GM18511 (cell line): Measurements from ENCODE around the gene MYOF.
"Not testable (repeated sequence)": the region's sequence is repeated elsewhere in the genome, so short reads cannot be mapped to it uniquely, and the experiment has no call there.

ENCODE experiments used
- ATAC-seq: cut with Tn5 transposase; IDR thresholded peaks from one replicate; pipeline ENCODE4 v1.9.1; 2021; ENCODE audit warnings: mild to moderate bottlenecking, moderate library complexity; ENCODE audit not compliant: unreplicated experiment

Gene MYOF

GRCh38 chr10:93434991-93435491 is 47.1 kb downstream of the MYOF start:
- no peak for ATAC-seq

GRCh38 chr10:93431361-93431760 is 50.8 kb downstream of the MYOF start:
- no peak for ATAC-seq

- no peak for ATAC-seq
These were observed 56.3 kb downstream of the MYOF start for GRCh38 chr10:93425861-93426260.

GRCh38 chr10:93422118-93422517 is 60.0 kb downstream of the MYOF start:
- ATAC-seq, result no peak

- no peak for ATAC-seq
These were observed 60.9 kb downstream of the MYOF start for GRCh38 chr10:93420944-93421825.

- no peak for ATAC-seq
These were observed 62.0 kb downstream of the MYOF start for GRCh38 chr10:93420091-93420490.

- ATAC-seq, result not testable (repeated sequence)
These were observed 63.1 kb downstream of the MYOF start for GRCh38 chr10:93419016-93419415.

GRCh38 chr10:93417921-93418320 is 64.2 kb downstream of the MYOF start:
- no peak for ATAC-seq

GRCh38 chr10:93417266-93417665 is 64.9 kb downstream of the MYOF start:
- no peak for ATAC-seq

GRCh38 chr10:93416824-93417223 is 65.3 kb downstream of the MYOF start:
- ATAC-seq, result no peak

GRCh38 chr10:93415693-93416092 is 66.4 kb downstream of the MYOF start:
- ATAC-seq, result no peak

- ATAC-seq, result no peak
These were observed 68.9 kb downstream of the MYOF start for GRCh38 chr10:93413252-93413689.

- no peak for ATAC-seq
These were observed 69.3 kb downstream of the MYOF start for GRCh38 chr10:93412801-93413200.

- ATAC-seq, result no peak
These were observed 71.3 kb downstream of the MYOF start for GRCh38 chr10:93410697-93411348.

- ATAC-seq, result no peak
These were observed 73.4 kb downstream of the MYOF start for GRCh38 chr10:93408783-93409182.

- ATAC-seq, result no peak
These were observed 75.6 kb downstream of the MYOF start for GRCh38 chr10:93406364-93407145.

- ATAC-seq, result no peak
These were observed 78.1 kb downstream of the MYOF start for GRCh38 chr10:93404048-93404354.

- no peak for ATAC-seq
These were observed 78.7 kb downstream of the MYOF start for GRCh38 chr10:93403152-93404047.

GRCh38 chr10:93402192-93402591 is 79.9 kb downstream of the MYOF start:
- no peak for ATAC-seq

GRCh38 chr10:93398528-93398927 is 83.6 kb downstream of the MYOF start:
- no peak for ATAC-seq
